Fibroblast of mammary gland (primary cell): ENCODE data around the gene PTPRA.
"Not testable (repeated sequence)": the region's sequence is repeated elsewhere in the genome, so short reads cannot be mapped to it uniquely, and the experiment has no call there.

Experiments
- DNase-seq: peaks from one replicate; pipeline ENCODE4 v3.0.0-alpha.2; 2010; ENCODE audit warnings: low read depth
- H3K4me3 ChIP-seq: 2 replicates; pipeline ENCODE4 v1.5.1; 2011; ENCODE audit warnings: low read depth, mild to moderate bottlenecking, low read length, moderate library complexity; ENCODE audit not compliant: control insufficient read depth
- CTCF ChIP-seq: conservative IDR thresholded peaks from 2 replicates; pipeline ENCODE4 v1.5.1; 2011; ENCODE audit warnings: low read depth, low read length, inconsistent platforms; ENCODE audit not compliant: control insufficient read depth, insufficient read depth

PTPRA gene

GRCh38 chr20:3021777-3022176 lies 148.5 kb downstream of the PTPRA start:
- TF ChIP-seq CTCF = no peak
- DNase-seq = no peak
- H3K4me3 ChIP-seq = no peak overlapping the region

GRCh38 chr20:3022559-3023490 lies 149.5 kb downstream of the PTPRA start:
- not testable (repeated sequence) for DNase-seq, H3K4me3 ChIP-seq

GRCh38 chr20:3027987-3028386 lies 154.7 kb downstream of the PTPRA start:
- no peak for TF ChIP-seq CTCF
- no peak for DNase-seq
- H3K4me3 ChIP-seq = no peak overlapping the region

GRCh38 chr20:3031524-3032147 lies 158.4 kb downstream of the PTPRA start:
- TF ChIP-seq CTCF = no peak
- DNase-seq = no peak

GRCh38 chr20:3032624-3033023 lies 159.3 kb downstream of the PTPRA start:
- no peak for TF ChIP-seq CTCF
- H3K4me3 ChIP-seq = no peak overlapping the region

More at GRCh38 chr20:3031524-3032147, 158.4 kb downstream of the PTPRA start:
- H3K4me3 ChIP-seq = no peak overlapping the region

GRCh38 chr20:3037654-3038053 lies 164.4 kb downstream of the PTPRA start:
- TF ChIP-seq CTCF = no peak
- H3K4me3 ChIP-seq = no peak overlapping the region
- no peak for DNase-seq

More at GRCh38 chr20:3032624-3033023, 159.3 kb downstream of the PTPRA start:
- DNase-seq = no peak

- H3K4me3 ChIP-seq = no peak overlapping the region
- no peak for DNase-seq
Observed at GRCh38 chr20:3038454-3038853, 165.2 kb downstream of the PTPRA start.

More at GRCh38 chr20:3038454-3038853, 165.2 kb downstream of the PTPRA start:
- TF ChIP-seq CTCF = no peak
